Putamen (tissue), 1 donor: ENCODE data around the gene ACTL7B.
"Not testable (repeated sequence)": the region's sequence is repeated elsewhere in the genome, so short reads cannot be mapped to it uniquely, and the experiment has no call there.

Experiments
- DNase-seq: peaks from one replicate; pipeline ENCODE4 v3.0.0-alpha.2; 2016; ENCODE audit warnings: low spot score

ACTL7B gene

DNA sequence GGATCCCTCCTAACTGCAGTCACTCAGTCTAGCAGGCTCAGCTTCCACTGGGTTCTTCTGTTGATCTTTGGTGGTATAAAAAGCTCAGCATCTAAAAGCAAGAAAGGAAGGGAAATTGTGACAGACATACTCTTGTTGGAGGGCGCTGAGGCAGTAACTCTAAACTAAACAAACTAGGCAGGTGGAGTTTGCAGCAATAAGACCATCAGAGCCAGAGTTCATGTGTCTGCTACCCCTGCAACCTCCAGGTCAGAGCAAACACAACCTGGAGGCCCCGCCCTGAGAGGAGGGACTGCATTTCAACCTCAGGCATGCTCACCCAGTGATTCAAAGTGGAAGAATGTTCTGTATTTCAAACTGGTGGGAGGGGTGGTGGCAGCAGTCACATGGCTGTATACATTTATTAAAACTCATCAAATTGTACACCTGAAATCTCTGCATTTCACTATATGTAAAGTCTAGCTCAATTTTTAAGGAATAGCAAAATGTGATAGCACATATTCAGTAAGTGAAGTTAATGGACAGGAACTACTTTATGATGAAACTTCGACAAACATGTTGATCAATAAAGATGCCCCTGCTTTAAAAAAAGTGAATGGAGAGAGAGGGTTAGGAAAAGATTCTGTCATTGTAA, 13.4 kb upstream of the ACTL7B start:
- no peak for DNase-seq

DNA sequence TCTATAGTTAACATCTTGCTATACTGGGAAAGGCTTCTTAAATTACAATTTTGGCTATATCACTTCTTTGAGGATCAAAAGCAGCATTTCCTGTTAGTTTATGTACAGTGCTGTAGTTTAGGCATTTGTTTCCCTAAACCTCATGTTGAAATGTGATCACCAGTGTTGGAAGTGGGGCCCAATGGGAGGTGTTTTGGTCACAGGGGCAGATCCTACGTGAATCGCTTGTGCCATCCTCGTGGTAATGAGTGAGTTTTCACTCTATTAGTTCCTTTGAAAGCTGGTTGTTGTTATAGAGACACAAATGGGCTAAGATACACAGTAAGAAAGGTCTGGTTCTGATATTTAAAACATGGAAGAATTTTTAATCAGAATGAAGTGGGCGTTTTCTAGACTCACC, 12.0 kb upstream of the ACTL7B start:
- DNase-seq = no peak

DNA sequence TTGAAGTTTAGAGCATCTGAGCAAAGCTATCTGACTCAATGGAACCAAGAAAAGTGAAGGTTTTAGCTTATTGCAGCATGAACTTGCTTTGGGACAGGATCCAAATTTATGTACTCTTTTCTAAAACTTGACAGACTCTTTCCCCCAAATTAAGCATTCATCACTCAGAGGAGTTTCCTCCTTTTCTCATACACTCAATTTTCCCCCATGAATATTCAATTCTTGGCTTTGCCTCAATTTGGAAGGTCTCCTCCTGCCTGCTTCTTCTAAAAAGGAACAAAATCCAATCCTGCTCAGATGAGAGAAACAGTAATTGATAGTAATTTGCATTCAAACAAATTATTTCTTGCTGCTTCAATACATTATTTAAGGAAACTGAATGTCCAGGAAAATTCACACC, 11.3 kb upstream of the ACTL7B start:
- DNase-seq = no peak

DNA sequence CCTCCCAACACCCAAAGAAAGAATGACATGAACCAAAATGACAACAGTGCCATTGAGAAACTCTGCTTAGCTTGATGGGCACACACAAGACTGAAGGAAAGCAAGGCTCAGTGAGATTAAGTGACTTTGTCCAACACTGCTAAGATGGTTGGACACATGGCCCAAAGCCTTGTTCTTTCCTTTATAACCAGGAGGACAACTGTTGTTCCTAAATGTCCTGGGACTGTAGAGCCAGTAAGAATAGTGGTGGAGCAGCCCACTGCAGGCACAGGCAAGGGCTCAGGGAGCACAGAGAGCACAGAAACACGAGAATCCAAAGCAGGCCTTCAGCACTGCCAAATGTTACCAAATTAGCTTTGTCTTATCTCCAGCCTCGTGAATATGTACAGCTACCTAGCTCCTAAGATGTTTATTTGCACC, 10.2 kb upstream of the ACTL7B start:
- DNase-seq = no peak

DNA sequence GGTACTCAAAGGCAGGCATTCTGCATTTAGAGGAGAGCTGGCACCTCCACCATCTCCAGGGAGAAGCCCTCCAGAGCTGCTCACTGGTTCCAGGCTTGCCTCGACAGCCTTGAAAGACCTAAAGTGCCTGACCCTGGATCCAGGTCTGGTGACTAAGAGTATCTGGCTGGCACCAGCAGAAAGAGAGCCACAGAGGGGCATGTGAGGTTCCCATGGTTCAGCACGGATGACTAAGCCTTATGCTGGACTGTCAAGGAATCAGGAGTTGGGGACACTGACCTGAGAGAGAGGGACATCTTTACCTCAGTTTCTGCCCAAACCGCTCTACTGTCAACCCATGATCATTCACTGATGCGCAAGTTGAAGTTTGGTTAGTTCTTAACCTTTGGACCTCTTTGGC, 9.3 kb upstream of the ACTL7B start:
- DNase-seq = no peak

DNA sequence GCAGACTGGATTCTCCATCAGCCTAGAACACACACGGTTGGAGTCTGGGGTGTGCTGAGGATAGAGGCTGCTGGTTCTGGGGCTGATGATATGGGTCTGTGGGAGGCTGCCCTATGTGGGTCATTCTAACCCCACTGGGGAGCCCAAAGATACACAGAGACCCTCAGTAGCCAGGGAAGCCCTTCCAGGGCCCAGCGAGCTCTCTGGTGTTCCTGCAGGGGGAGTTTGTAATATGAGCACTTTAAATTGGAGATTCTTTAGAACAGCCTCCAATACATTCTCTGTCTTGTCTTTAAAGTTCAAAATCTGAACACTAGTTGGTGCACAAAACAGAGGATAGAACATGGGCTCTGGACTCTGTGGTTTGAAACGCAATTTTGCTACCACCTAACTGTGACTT, 8.7 kb upstream of the ACTL7B start:
- no peak for DNase-seq

DNA sequence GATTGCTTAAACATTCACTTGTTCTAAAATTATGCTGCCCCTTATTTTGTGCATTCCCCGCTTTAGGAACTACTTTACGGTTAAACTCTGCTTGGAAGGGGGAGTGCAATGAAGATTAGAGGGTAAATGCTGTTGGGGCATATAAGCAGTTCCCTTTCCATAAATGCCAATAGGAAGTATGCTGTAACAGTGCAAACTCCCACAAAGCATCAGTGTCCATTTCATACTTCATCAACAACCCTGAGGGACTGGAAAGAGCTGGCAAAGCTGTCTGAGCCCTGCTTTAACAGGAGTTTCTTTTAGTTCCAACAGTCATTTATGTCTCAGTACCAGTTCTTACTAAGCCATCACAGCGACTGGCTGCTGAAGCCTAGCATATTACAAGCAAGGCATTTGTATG, 8.1 kb upstream of the ACTL7B start:
- DNase-seq = no peak

DNA sequence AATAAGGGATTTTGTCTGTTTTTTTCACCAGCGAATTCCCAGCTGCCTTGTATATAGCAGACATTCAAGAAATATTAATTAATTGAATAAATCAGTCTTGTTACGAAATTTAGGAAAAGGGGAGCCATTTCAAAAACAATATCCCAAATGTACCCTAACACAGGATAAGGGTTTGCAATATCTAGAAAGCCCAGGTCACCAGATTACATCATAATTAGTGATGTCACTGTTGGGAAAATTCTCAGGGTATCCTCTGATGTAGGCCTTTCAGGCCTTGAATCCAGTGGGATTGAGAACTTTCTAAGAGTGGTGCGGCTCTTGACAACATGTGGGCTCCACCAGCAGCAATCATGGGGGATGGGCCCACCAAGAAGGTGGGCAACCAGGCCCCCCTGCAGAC, 6.2 kb upstream of the ACTL7B start, which contains the start of gene ACTL7A:
Gene ACTL7A (plus strand): TSS at position 270 of the 400 bp plus-strand sequence. CDS start 57 bp downstream, at position 327.
- DNase-seq = no peak

DNA sequence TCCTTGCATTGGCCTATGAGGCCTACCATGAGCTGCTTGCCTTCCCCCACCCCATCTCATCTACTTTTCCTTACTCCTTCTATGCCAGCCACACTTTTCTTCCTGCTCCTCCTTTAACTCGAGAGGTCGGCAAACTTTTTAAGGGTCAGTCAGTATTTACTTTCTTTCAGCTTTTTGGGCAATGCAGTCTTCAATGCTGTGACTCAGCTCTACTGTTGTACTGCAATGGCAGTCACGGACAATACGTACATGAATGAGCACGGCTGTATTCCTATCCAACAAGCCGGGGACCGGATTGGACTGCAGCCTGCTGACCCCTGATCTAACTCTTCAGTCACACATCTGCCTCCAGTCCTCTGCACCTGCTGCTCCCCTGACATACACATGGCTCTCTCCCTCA, 5.7 kb upstream of the ACTL7B start:
- no peak for DNase-seq

DNA sequence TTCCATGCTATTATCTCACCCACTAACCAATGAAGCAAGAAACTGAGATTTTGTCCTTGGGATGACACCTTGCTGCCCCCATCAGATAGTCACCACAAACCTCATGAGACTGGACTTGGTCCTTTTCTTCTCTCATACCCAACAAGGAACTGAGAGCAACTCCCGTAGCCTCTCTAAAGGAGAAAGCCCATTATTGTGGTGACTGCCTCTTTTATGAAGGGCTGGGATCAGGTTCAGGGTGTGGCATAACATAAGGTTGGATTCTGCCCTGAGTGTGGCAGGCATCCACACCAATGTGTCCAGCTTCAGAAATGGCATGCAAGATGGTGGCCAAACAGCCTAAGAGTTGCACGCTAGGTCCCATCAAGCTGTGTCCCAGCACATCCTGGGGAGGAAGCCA, 5.0 kb upstream of the ACTL7B start:
- no peak for DNase-seq

DNA sequence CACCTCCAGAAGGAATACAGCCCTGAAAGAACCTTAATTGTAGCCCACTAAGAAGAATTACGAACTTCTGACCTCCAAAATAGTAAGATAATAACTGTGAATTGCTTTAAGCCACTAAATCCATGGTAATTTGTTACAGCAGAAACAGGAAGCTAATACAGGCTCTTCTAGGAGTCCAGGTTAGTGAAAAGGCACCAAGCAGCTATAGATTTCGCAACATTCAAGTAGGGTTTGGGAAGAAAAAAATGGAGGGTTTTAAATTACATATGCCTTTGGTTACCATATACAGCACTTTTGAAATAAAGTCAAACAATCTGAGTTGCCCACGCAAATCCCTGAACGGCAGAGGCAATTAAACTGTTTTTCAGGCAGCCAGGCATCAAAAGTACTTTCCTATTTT, 4.6 kb upstream of the ACTL7B start:
- DNase-seq = no peak

DNA sequence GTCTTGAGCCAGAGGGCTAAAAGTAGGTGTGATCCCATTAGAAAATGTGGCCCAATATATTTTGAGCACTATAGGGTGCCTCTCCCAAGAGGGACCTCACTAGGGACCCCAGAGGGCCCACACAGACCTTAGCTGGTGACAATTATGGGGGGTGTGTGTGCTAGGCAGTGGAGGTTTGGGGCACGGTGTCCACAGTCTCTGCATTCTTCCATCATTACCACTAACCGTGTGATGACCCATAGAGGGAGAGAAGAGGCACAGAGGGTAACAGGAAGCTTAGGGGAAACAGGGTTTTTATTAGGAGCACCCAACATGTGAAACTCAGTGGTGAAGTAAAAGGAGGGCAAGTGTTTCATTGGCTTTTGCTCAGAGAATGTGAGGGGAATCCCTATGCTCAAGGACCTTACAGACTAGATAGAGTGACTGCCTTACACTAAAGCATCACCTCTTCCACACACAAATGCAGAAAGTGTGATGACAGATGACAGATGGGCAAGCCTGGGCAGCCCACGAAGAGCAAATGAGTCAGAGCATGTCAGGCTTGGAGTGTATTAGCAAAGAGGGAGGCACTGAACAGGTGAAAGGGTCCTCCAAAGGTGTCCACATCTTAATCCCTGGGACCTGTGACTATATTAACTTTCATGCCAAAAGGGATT, 3.8 kb upstream of the ACTL7B start:
- DNase-seq = no peak

DNA sequence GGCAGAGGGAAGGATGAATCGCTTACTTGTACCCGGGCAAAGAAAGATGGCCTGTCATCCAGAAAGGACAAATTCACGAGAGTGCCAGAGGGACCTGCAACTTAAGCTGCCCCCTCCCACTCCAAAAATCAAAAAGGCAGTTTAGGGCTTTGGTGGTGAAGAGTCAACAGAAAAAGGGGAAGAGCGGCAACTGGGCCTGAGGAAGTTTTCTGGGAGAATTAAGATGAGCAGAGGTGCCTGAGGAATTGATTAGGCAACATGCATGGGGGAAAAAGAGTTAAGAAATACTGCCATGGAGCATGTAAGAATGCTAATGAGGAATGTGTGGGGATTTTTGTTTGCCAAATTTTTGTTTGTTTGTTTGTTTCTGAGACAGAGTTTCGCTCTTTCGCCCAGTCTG, 1.8 kb upstream of the ACTL7B start:
- DNase-seq = no peak

DNA sequence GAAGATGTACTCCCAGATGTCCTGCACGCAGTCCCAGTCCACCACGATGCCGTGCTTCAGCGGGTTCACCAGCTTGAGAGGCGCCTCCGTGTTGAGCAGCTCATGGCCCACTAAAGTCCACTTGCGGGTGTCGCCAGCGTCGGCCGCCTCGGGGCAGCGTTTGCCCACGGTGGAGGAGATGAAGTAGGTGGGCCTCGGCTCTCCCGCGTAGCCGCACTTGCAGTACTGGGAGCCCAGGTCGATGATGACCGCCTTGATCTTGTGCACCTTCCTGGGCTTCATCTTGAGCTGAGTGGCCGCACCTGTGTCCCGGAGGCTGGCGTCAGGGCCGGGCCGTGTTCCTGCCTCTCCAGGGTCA, 278 bp downstream of the ACTL7B start:
- DNase-seq = no peak

DNA sequence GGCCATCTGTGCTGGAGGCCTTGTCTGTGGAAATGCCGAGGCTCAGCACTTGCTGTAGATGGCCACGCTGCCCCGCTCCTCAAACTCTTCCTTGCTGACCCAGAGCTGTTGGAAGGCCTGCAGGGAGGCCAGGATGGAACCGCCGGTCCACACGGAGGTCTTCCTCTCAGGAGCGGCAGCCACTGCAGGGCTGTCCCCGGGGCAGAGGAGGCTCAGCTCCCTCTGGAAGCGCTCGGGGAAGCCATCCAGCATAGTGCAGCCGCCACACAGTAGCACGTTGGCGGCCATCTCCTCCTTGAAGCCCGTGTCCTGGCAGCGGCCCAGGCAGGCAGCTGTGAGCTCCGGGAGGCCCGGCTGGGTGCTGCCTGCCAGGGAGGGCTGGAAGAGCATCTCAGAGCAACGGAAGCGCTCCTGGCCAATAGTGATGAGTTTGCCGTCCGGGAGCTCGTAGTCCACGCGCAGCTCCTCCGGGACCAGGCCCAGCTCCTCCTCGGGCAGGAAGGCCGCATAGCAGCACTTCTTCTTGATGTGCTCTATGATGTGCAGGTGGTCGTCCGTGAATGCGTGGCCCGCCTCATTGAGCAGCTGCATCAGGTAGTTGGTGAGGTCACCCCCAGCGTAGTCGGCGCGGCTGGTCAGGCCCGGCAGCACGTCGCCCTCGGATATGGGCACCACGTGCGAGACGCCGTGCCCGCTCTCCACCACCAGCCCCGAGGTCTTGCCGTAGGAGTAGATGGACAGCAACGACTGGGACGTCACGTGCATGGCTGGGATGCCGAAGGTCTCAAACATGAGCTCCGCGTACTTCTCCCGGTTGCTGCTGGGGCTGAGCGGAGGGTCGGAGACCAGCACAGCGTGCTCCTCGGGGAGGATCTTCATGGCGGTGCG, 901 bp downstream of the ACTL7B start:
- no peak for DNase-seq

DNA sequence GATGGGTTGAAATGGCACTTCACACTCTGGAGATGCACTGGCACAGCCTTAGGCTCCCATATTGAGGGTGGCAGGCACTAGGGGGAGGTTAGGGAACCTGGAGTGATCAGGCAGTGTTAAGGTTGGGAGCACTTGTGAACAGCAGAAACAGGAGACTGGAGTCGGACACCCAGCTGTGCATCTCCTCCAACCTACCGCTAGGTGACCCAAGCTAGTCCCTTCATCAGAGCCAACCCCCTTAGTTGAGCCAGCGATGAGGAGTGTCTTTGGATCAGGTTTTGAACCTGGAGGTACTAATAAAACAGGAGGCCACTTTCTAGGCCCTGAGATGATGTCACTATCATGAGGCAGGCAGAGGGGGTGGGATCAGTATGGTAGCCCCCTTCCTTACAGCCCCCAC, 1.7 kb downstream of the ACTL7B start:
- no peak for DNase-seq

DNA sequence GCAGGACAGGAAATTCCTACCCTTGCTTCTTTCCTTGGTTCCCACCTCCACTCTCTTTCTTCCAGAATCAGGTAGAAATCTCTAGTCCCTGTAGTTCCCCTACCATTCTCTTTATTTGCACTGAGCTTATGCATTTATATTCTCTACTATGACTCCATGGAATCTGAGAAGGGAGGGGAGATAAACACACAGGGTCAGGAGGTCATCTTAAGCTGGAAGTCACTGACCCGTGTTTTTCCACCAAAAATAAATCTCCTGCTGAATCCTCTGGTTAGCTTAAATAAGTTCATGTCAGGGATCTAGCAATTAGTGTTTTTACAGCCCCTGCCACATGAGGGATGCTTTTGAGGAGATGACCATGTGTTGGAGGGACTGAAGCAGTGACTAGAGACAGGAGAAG, 3.7 kb downstream of the ACTL7B start:
- no peak for DNase-seq

DNA sequence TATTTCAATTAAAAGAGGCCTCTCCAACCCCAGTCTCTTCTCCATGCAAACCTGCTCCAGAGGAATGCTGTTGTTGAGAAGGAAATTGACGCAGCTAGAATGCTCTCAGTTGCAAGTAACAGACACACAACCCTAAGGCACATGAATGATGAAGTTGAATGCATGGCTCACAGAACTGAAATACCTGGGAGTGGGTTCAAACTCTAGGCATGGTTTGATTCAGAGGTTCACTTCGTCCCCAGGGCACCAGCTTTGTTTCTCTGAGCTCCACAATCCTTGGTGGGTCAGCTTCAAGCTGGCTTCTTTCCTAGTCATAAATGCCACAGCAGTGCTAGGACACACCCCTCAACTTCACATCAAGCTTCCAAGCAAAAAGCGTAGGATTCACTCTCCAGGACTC, 4.6 kb downstream of the ACTL7B start:
- no peak for DNase-seq

DNA sequence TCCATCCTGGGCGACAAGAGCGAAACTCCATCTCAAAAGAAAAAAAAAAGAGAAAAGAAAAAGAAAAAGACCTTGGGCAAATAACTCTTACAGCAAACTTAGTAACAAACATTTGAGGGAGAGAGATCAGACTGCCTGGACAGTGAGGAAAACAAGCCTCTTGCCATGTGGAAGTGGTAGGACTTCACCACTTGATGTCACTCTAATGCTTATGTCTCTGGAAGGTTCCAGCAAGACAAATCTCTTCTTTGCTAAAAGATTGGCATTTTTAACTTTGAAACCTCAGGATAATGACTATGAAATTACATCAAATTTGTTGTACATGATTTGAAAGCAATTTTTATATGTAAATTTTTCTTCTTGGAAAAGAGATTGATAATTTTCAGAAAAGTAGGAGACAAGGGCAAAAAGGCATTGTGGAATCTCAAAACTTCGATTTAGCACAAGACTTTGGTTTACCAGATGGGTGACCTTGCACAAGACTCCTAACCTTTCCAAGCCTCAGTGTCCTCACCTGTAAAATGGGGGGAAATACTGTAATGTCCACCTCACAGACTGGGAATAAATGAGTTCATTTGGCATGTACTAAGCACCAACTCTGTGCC, 5.4 kb downstream of the ACTL7B start:
- DNase-seq = no peak

DNA sequence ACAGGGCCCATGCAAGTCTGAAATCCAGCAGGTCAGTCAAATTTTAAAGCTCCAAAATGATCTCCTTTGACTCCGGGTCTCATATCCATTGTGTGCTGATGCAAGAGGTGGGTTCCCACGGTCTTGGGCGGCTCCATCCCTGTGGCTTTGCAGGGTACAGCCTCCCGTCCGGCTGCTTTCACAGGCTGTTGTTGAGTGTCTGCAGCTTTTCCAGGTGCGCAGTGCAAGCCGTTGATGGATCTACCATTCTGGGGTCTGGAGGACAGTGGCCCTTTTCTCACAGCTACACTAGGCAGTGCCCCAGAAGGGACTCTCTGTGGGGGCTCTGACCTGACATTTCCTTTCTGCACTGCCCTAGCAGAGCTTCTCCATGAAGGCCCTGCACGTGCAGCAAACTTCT, 7.5 kb downstream of the ACTL7B start:
- not testable (repeated sequence) for DNase-seq

DNA sequence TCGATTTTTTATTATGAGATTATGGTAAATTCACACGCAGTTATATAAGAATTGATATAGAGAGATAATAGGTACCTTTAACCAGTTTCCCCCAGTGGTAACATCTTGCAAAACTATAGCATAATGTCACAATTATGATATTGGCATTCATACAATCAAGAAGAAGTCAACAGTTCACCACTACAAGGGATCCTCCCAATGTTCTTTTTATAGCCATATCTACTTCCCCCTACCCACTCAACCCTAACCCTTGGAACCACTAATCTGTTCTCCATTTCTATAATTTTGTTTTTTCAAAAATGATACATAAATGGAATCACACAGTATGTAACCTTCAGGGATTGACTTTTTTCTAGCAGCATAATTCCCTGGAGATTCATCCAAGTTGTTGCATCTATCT, 9.8 kb downstream of the ACTL7B start:
- DNase-seq = no peak

DNA sequence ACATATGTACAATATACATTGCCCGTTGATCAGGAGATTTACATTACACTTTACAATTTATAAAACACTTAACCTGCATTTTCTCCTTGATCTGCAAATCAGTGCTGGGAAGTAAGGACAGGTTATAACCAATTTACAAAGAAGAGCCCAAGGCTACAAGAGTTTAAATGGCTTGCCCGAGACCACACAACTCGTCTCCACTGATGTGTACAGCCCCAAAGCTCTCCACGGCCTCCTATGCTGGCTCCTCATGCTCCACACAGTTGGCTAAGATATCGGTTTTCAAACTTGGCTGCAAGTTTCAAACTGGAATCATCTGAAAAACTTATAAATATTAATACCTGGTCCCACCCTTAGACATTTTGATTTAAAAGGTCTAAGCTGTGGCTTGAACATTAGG, 10.3 kb downstream of the ACTL7B start:
- no peak for DNase-seq

DNA sequence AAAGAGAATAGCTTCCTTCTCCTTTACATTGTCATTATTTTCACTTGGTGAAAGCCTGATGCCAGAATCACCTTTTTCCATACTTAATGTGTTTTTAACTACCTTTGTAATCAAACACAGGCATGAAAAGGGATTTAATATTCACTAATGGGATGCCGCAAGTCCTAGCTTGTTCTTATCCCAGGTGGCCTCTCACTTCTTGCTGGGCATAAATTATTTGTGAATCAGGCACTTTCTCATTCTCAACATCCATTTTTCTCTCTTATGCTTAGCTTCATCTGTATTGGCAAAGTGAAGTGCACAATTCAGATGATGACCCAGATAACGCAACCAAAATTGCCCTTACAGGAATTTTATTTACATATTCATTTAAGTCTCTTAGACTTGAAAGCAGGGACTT, 10.9 kb downstream of the ACTL7B start:
- no peak for DNase-seq
